Mammary epithelial cell (primary cell): Measurements from ENCODE around the gene SKI.

ENCODE experiments used
- CTCF ChIP-seq, 2 donors: IDR thresholded peaks in 1 of 2; conservative IDR thresholded peaks in 1 of 2; 2 replicates each; pipeline ENCODE4 v1.5.1; 2011 to 2012; ENCODE audit warnings: inconsistent platforms in 2 of 2, low read length in 2 of 2, mild to moderate bottlenecking in 2 of 2, control low read depth in 1 of 2, low read depth in 1 of 2; ENCODE audit not compliant: insufficient read depth in 1 of 2; ENCODE audit errors: extremely low read depth in 1 of 2
- EZH2 ChIP-seq: IDR thresholded peaks from 2 replicates; pipeline ENCODE4 v1.6.1; 2012; ENCODE audit warnings: low read length, inconsistent platforms, borderline replicate concordance

GRCh38 chr1:2337501-2337900 is 109.4 kb downstream of the SKI start:
- TF ChIP-seq CTCF (conservative IDR thresholded peaks at IDR 0.05 in 1 of 2, IDR thresholded peaks at IDR 0.05 in 1 of 2; ENCODE audit: extremely low read depth in 1 of 2, insufficient read depth in 1 of 2, low read depth in 1 of 2, low read length in 2 of 2) (no peak), EZH2 (no peak)
